GM19240 (cell line): ENCODE measurements around the gene TTC21B.
A peak's percentile ranks its signal among the peaks of the same experiment; 100 is the strongest.
"Not testable (repeated sequence)": the region's sequence is repeated elsewhere in the genome, so short reads cannot be mapped to it uniquely, and the experiment has no call there.

Source experiments
- DNase-seq: peaks from one replicate; pipeline ENCODE4 v3.0.0; 2011; ENCODE audit warnings: low spot score; ENCODE audit not compliant: insufficient read length

Gene TTC21B

DNA sequence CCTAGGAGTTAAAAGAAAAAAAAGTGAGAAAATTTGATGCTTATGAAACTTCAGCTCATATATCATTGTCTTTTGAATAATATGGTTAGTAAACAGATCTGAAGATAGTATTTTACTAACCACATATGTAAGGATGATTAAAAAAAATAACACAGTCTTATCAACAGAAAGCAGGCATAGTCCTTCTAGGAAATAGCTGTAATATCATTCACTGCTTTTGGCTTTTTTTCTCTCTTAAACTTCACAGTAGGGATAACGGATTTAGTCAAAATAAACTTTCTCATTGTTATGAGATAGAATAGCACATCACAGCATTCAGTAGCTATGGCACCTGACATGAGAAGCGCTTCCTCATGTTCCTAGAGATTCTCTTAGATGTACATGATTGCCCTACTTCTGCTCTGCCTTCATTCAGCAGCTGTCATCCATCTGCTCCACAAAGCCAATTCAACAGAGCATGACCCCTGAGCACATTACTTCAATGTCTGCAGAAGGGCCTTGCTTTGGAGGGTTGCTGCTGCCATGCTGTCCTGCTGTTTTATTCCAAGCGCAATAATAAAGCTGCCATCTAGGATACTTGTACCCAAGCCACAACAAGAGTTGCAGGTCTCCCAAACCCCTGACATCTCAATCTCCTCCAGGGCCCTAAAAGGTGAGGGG is 67.0 kb downstream of the TTC21B start:
- no peak for DNase-seq

DNA sequence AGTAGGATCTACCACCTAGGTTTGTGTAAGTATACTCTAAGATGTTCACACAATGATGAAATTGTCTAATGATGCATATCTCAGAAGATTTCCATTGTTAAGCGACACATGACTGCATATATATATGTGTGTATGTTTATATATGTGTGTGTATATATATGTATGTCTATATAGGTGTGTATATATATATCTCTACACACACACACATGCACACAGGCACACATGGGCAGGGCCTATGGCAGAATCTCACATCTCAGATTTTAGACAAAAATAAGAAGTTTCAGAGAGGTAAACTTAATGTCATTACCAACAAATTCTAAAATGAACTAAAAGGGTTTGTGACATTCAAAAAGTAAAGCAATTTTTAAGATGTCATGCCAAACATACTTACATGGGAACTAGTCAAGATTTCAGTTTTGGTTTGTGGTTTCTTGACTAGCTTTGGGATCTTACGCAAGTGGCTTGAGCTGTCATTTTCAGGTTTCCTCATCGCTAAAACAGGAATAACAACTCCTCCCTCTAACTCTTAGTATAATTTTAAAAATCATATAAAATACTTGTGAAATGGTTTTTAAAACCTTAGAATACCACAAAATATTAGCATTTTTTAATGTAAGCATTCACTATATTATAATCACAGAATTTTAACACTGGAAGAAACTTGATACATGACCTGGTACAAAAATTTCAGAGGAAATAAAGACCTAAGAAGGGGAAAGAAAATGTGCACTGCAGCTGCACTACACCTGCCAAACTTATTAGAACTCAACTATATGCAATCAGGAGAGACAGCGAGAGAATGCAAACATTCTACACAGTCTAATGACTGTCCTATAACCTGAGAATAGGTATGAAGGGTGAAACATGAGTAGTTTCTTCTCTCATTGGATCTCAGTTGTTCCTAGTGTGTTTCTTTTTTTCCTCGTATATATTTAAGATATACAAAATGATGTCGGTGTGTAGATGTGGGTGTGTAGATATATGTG is 75.7 kb downstream of the TTC21B start:
- DNase-seq = no peak

DNA sequence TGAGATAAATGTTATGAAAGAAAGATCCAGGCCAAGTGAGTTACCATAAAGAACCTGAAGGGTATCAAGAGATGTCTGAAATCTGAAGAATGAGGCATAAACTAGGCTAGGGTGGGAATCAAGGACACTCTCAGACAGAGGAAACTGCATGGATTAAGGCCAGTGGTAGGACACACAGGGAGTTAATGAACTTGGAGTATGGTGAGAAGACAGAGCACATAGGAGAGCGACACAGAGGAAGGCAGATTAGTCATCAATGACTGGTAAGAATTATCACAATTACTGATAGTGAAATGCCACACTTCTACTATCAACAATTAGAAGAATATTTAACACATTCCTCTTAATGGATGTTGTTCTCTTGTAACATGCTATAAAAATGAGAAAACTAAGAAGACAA is 76.9 kb downstream of the TTC21B start:
- DNase-seq = no peak

DNA sequence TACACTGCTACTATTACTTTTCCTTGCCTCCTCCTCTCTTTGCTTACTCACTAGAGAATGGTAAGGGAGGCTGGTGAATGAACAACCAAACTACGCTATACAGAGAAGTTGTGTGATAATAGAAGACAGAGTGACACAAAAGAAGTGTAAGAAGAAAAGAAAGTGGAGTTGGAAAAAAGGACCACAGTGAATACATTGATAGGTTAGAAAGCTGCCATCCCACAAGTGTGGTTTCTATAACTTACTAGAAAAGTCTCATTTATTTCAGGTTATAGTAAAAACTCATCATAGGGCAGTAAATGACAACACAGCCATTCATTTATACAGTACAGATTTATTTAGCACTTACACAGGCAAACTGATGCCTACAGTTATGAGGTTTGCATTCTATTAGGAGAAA is 77.3 kb downstream of the TTC21B start:
- DNase-seq = no peak

DNA sequence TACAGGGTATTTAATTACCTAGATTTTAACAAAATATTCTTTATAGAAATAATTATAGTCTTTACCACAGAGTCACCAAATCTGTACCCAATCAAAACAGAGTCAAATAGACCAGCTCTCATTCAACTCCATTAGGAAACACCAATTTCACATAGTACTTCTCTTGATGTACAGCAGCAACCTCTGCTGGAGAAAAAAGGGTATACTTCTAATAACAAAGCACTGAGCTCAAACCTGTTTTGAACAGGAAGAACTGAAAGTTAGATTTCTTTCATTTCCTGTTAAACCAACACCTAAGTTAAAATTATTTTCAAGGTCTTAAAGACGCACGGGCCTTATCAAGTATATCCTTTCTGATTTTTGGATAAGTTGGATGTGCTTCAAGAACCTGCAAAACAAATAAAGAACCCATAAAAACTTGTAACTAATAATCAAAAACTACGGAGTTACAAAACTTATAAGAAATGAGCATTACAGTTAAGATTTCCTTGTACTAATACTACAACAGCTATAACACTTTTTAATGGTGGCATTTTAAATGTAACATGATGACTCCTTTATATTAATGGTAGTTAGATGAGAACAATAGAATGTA is 79.0 kb downstream of the TTC21B start:
- DNase-seq = peak; percentile 6

DNA sequence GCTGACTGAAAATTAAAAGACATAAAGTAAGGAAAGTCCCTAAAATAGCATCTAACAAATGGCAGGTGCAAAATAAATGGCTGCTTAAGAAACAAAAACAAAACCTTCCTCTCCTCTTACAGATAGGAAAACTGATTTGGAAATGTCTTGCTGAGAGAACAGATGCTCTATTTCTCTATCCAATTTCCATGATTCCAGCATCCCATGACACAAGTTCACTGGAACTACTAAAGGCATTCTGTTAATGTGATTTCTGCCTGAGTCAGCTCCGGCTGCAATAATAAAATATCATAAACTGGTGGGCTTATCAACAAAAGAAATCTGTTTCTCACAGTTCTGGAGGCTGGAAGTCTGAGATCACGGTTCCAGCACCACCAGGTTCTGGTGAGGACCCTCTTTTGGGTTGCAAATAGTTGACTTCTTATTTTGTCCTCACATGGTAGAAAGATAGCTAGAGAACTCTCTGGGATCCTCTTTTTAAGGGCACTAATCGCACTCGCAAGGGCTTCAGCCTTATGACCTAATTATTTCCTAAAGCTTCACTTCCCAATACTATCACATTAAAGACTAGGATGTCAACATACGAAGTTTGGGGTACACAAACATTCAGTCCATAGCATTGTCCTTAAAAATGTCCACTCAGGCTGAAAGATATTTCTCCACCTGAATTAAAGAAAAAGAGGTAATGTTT is 81.3 kb downstream of the TTC21B start:
- DNase-seq = no peak

DNA sequence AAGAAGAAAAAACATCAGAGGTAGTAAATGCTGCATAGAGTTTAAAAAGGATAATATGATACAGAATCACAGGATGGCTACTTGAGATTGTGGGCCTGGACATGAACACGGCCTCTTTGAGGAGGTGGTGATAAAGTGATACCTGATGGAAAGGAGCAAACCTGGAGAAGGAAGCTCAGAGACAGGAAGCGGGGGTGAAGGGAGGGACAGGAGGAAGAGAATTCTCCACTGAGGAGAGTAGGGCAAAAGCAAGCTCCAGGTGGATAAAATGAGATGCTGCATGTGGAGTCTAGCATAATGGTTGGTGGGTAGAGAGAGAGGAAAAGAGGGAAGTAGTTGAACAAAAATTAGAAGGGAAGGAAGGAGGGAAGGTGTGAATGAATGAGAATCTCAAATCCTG is 82.6 kb downstream of the TTC21B start:
- no peak for DNase-seq

DNA sequence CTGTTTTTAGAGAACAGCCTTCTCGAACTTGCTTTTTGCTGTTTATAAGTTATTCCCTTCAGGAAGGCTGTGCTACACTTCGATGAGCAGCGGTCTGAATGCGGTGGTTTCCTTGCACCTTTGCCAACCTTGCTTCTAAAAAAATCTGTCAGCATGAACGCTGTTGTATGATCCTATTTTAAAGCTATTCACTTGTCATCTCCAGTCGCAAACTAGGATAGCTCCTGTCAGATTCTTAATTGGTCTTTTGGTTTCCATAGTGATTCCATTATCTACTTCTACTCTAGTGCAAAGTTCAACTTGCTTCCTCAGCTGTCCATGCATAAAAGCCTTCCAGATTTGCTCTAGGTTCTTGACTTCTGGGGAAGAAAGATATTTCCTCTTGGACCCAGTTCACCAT is 83.2 kb downstream of the TTC21B start:
- DNase-seq = no peak

DNA sequence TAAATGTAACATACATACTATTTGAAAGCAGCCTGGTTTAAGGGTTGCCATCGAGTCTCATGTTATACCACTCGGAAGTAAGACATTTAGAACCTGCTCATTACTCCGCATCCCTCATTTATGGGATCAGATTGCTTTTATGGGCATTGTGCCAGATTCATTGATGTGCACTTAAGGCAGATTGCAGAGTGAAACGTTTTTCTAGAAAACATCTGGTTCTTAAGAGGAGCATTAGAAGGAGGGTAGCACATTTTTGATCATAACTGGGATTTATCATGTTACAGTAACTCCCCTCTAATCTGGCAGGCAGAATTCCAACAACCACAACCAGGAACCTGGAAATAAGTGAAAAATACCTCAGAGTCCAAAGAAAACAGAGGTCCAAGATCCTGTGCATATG is 85.4 kb downstream of the TTC21B start:
- DNase-seq = no peak

DNA sequence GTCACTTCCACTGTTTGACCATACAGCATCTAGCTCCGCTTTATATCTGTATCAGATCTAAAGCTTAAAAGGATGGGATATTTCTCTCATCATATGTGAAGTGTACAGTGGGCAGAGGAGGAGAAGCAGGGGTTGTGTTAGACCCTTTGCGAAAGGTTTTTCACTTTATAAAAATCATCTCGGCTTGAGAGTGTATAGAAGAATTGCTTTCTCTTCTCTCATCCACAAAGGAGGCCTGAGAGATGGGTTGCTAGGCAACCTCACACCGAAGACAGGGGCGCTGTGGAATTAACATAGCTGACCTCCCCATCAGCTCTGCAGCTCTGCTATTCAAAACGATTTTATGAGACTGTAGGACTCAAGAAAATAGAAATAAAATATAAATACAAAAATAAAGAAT is 89.3 kb downstream of the TTC21B start:
- no peak for DNase-seq

DNA sequence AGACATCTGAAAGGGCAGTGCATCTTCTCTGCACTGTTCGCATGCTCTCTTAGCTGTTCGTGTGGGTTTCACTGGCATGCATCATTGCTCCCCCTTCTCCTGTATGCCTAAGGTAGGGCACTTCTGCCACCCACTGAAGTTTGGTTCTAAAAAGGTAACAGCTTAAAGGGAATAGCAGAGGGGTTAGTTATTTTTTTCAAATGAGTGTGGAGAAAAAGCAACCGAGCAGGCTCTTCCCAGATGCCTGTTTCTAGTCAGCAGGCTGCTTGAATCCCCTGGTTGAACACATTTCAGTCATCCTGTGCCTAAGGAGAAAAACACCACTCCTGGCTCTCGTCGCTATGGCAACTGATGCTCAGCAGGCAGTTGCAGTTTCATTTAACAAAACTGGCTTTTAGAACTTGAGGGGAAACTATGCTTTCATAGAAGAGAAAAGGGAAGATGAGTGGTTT is 89.7 kb downstream of the TTC21B start:
- DNase-seq = peak; percentile 4

DNA sequence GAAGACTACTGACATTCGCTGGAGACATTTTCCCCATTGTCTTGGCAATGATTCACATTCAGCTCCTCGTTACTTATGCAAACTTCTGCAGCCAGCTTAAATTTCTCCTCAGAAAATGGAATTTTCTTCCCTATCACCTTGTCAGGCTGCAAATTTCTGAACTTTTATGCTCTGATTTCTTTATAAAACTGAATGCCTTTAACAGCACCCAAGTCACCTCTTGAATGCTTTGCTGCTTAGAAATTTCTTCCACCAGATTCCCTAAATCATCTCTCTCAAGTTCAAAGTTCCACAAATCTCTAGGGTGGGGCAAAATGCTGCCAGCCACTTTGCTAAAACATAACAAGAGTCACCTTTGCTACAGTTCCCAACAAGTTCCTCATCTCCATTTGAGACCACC is 92.5 kb downstream of the TTC21B start:
- not testable (repeated sequence) for DNase-seq

DNA sequence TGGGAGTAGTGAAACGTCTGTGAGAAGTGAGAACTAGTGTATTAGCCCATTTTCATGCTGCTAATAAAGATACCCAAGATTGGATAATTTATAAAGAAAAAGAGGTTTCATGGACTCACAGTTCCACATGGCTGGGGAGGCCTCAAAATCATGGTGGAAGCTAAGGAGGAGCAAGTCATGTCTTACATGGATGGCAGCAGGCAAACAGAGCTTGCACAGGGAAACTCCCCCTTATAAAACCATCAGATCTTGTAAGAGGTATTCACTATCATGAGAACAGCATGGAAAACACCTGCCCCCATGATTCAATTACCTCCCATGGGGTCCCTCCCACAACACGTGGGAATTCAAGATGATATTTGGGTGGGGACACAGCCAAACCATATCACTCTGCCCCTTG is 93.9 kb downstream of the TTC21B start:
- not testable (repeated sequence) for DNase-seq

DNA sequence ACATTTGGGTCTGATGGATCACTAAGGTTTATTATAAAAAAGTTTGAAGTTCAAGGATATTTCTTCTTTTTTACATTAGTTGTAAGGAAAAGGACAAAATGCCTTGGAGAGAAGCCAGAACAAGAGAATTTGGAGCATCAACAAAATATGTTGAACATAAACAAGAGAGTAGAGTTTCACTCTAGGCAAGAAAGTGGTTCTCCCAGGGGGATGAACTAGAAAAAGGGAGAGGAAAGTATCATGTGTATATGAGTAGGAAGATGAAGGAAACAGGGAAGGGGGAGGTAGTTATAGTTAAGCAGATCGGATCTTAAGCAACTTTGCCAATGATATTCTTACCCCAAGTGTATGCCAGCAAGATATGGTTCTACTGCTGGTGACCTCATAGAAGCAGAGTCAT is 95.7 kb downstream of the TTC21B start:
- DNase-seq = no peak

DNA sequence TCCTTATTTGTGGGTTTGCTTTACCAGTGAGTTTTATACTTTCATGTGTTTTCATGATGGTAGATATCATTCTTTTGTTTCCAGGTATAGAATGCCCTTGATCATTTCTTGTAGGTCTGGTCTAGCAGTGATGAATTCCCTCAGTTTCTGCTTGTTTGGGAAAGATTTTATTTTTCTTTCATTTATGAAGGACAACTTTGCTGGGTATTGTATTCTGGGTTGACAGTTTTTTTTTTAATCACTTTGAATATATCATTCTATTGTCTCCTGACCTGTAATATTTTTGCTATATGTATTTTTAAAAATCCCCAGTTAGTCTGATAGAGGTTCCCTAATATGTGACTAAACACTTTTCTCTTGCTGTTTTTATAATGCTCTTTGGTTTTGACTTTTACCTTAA is 101.2 kb downstream of the TTC21B start:
- no peak for DNase-seq

DNA sequence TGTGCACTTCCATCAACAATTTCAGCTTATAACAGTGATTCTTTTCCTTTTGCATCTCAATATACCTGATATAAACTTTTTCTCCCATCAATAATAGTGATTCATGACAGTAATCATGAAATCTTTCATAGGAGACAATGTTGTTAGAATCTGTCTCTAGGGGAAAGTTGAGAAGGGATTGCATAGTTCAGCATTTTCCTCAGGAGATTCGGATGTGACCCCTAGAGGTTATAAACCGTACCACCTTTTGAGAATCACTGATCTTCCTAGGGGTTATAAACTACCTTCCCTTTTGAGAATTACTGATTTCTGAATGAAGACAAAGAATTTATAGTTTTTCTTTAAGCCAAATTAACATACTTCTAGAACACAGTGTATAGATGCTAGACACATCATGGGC is 106.6 kb downstream of the TTC21B start:
- DNase-seq = no peak

DNA sequence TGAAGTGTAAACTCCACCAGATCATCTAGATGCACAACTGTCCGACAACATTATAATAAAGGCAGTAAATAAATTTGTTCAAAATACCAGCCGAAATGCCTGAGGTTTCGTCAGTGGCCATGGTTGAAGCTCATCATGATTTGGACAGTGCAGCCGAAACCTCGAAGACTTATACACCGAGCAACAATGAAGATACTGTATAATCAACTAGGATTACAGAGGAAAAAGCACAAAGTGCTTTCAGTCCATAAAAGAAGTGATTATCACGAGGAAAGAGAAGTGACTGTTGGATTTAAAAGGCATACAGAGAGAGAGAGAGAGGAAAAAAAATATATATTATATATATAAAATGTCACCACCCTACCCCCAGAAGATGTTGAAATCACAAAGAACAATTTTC is 107.5 kb downstream of the TTC21B start:
- no peak for DNase-seq

DNA sequence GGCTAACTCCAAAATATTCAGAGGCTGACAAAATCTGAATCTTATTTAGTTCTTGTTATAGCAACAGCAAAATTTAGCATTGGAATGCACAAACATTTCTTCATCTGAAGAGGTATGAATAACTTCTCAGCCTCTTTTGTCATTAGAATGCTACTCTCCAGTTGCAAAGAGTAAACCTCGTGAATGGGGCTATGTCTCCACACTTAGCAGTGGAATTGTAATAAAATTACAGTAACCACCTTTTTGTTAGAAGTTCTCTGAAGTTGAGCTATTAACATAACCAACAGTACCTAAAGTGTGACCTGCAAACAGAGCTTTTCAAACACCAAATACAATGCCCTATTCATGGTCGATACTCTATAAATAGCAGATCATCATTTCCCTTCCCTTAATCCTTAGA is 109.4 kb downstream of the TTC21B start:
- DNase-seq = no peak

DNA sequence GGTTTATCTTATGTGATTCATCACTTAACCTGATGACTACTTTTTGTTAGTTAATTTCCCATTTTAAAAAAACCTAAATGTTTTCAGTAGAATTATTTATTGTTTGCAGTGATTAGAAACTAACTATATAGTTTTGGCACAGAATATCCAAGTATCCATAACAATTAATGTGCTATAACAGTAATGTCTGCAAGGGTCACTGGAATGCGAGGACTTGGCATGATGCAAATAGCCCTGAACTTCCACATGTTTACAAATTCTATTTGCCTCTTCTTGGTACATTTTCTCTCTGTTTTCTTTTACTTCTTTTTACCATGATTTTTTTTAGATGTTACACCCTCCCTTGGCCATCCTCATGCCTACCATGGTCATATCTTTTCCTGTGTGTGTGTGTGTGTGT is 110.2 kb downstream of the TTC21B start:
- DNase-seq = no peak

DNA sequence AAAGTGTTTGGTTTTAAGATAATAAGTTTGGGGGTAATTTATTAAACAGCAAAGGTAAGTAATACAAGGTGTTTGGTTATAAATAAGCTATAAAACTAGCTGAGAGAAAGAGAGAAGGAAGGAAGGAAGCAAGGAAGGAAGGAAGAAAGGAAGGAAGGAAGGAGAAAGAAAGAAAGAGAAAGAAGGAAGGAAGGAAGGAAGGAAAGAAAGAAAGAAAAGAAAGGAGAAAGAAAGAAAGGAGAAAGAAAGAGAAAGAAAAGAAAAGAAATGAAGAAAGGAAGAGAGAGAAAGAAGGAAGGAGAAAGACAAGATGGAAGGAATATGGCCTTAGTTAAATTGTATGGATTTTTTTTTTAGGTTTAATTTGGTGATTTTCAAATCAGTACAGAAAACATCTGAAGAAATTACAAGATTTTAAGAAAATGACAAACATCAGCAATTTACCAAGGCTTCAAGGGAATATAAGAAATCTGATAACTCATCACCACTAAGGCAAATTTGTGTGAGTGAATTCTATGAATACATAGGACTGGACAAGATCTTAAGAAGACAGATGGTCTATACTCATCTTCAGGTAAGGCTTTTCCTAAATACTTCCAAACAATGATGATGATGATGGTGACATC is 113.1 kb downstream of the TTC21B start:
- DNase-seq = no peak

DNA sequence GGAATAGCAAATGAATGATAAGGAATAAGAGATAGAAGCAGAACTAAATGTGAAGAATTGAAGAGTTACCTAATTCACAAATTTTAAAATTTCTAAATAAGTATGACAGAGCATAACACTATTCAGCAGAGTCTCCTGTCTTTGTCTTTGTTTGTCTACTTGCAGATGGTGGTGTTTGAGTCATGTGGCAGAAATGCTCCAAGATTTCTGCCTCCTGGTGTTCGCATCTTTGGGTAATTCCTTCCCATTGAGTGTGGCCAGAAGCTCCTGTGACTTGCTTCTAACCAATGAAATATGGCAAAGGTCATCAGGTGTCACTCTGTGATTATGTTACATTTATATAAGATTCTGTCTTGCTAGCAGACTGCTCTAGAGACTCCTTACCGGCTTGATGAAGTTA is 114.0 kb downstream of the TTC21B start:
- DNase-seq = no peak
